ENCODE data around the gene ASXL2.

ASXL2 gene

DNA sequence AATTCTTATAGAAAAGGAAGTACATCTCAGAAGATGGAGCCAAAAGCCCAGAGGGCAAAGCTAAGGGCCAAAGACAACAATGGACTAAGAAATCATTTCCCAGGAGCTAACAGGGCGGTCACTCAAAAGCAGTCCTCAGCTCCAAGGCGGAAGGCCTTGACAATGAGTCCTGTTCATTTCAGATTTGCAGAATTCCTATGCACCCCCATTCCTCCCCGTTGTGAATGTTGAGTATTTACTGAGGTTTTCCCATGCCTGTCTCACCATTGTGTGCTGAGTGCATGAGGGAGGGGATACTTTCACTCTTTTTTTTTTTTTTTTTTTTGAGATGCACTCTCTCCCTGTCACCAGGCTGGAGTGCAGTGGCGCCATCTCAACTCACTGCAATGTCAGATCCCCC, 186.1 kb downstream of the ASXL2 start:
- Histone ChIP-seq H3F3A (ENCODE audit: low read depth) (no peaks in the 10 kb centered on the region), H3K79me2 (ENCODE audit: insufficient read depth, low read length) (no peaks in the 10 kb centered on the region), H2AFZ (ENCODE audit: low read length) (no peak overlapping the region), H3K4me2 (ENCODE audit: low read depth, low read length, poor library complexity, severe bottlenecking) (no peak overlapping the region), H3K27me3 (ENCODE audit: insufficient read depth, low read length, poor library complexity, severe bottlenecking) (no peaks in the 10 kb centered on the region), H4K20me1 (ENCODE audit: insufficient read depth, low read length, poor library complexity, severe bottlenecking) (no peaks in the 10 kb centered on the region), H3K4me3 (ENCODE audit: low read length, poor library complexity, severe bottlenecking) (no peak overlapping the region), H3K9me2 (replicated peaks; ENCODE audit: low read depth, low read length) (no peaks in the 10 kb centered on the region), H3K4me1 (ENCODE audit: insufficient read depth, low read length, poor library complexity, severe bottlenecking) (no peaks in the 10 kb centered on the region), H3K9ac (ENCODE audit: low read depth, low read length, poor library complexity, severe bottlenecking) (no peak overlapping the region), H3K36me3 (ENCODE audit: insufficient read depth, low read length) (no peaks in the 10 kb centered on the region), H3K9me3 (ENCODE audit: insufficient read depth, low read depth, low read length) (no peaks in the 10 kb centered on the region)
- TF ChIP-seq, protein P1, sequence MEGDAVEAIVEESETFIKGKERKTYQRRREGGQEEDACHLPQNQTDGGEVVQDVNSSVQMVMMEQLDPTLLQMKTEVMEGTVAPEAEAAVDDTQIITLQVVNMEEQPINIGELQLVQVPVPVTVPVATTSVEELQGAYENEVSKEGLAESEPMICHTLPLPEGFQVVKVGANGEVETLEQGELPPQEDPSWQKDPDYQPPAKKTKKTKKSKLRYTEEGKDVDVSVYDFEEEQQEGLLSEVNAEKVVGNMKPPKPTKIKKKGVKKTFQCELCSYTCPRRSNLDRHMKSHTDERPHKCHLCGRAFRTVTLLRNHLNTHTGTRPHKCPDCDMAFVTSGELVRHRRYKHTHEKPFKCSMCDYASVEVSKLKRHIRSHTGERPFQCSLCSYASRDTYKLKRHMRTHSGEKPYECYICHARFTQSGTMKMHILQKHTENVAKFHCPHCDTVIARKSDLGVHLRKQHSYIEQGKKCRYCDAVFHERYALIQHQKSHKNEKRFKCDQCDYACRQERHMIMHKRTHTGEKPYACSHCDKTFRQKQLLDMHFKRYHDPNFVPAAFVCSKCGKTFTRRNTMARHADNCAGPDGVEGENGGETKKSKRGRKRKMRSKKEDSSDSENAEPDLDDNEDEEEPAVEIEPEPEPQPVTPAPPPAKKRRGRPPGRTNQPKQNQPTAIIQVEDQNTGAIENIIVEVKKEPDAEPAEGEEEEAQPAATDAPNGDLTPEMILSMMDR (conservative IDR thresholded peaks at IDR 0.05; ENCODE audit: low read length), result no peak
- no peak for TF ChIP-seq EZH2phosphoT487 (IDR thresholded peaks at IDR 0.05; ENCODE audit: borderline replicate concordance)

DNA sequence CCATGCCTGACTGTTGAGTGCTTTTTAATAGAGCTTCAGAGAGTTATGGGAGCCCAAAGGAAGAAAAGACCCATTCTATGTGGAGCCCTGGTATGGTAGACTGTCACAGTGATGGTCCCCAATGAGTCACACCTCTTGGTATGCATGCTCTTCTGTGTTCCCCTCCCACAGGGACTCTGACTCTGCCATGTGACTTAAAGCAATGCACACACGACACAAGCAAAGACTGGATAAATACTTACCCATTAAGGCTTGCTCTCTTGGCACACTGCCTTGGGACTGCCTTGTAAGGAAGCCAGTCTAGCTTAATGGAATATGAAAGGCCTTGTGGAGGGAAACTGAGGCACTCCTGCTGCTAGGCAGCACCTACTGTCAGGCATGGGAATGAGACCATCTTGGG, 188.2 kb downstream of the ASXL2 start:
- Histone ChIP-seq H3K27me3 (ENCODE audit: insufficient read depth, low read length, poor library complexity, severe bottlenecking) (no peaks in the 10 kb centered on the region), H3K4me1 (ENCODE audit: insufficient read depth, low read length, poor library complexity, severe bottlenecking) (no peaks in the 10 kb centered on the region), H3F3A (ENCODE audit: low read depth) (no peaks in the 10 kb centered on the region), H2AFZ (ENCODE audit: low read length) (no peak overlapping the region), H3K36me3 (ENCODE audit: insufficient read depth, low read length) (no peaks in the 10 kb centered on the region), H3K79me2 (ENCODE audit: insufficient read depth, low read length) (no peaks in the 10 kb centered on the region), H3K9me3 (ENCODE audit: insufficient read depth, low read depth, low read length) (no peaks in the 10 kb centered on the region), H3K4me2 (ENCODE audit: low read depth, low read length, poor library complexity, severe bottlenecking) (no peak overlapping the region), H3K9me2 (replicated peaks; ENCODE audit: low read depth, low read length) (no peaks in the 10 kb centered on the region), H4K20me1 (ENCODE audit: insufficient read depth, low read length, poor library complexity, severe bottlenecking) (no peaks in the 10 kb centered on the region), H3K4me3 (ENCODE audit: low read length, poor library complexity, severe bottlenecking) (no peak overlapping the region), H3K9ac (ENCODE audit: low read depth, low read length, poor library complexity, severe bottlenecking) (no peak overlapping the region)
- TF ChIP-seq, protein P1 (conservative IDR thresholded peaks at IDR 0.05; ENCODE audit: low read length), result no peak
- no peak for TF ChIP-seq EZH2phosphoT487 (IDR thresholded peaks at IDR 0.05; ENCODE audit: borderline replicate concordance)

GRCh38 chr2:25688236-25688635, 190.1 kb downstream of the ASXL2 start:
- Histone ChIP-seq H3K4me3 (ENCODE audit: low read length, poor library complexity, severe bottlenecking) (no peak overlapping the region), H3K36me3 (ENCODE audit: insufficient read depth, low read length) (no peaks in the 10 kb centered on the region), H3K4me2 (ENCODE audit: low read depth, low read length, poor library complexity, severe bottlenecking) (no peak overlapping the region), H3K4me1 (ENCODE audit: insufficient read depth, low read length, poor library complexity, severe bottlenecking) (no peaks in the 10 kb centered on the region), H3K9me2 (replicated peaks; ENCODE audit: low read depth, low read length) (no peaks in the 10 kb centered on the region), H3F3A (ENCODE audit: low read depth) (no peaks in the 10 kb centered on the region), H3K9ac (ENCODE audit: low read depth, low read length, poor library complexity, severe bottlenecking) (no peak overlapping the region), H2AFZ (ENCODE audit: low read length) (no peak overlapping the region), H3K79me2 (ENCODE audit: insufficient read depth, low read length) (no peaks in the 10 kb centered on the region), H3K27me3 (ENCODE audit: insufficient read depth, low read length, poor library complexity, severe bottlenecking) (no peaks in the 10 kb centered on the region), H4K20me1 (ENCODE audit: insufficient read depth, low read length, poor library complexity, severe bottlenecking) (no peaks in the 10 kb centered on the region), H3K9me3 (ENCODE audit: insufficient read depth, low read depth, low read length) (no peaks in the 10 kb centered on the region)
- no peak for TF ChIP-seq EZH2phosphoT487 (IDR thresholded peaks at IDR 0.05; ENCODE audit: borderline replicate concordance)
- TF ChIP-seq, protein P1 (conservative IDR thresholded peaks at IDR 0.05; ENCODE audit: low read length), result no peak
